Stimulated activated CD4-positive, alpha-beta T cell treated with anti-CD3 and anti-CD28 coated beads, TNF-alpha, amount 100 ng/mL, for 24 hours (primary cell): Measurements from ENCODE around the gene PRKACB.
A peak's percentile ranks its signal among the peaks of the same experiment; 100 is the strongest.
"Not testable (repeated sequence)": the region's sequence is repeated elsewhere in the genome, so short reads cannot be mapped to it uniquely, and the experiment has no call there.

Experiments used
- DNase-seq, 3 experiments: peaks; one replicate each; pipeline ENCODE4 v3.0.0-alpha.2; 2020; ENCODE audit warnings: low read depth in 3 of 3

PRKACB gene

GRCh38 chr1:84143796-84144565 is at the start of gene PRKACB:
PRKACB (plus strand) TSS chr1:84144271; CDS start chr1:84144362, 91 bp downstream.
- DNase-seq: no peak

GRCh38 chr1:84095308-84095707 is 48.8 kb upstream of the PRKACB start:
- DNase-seq: no peak

DNA sequence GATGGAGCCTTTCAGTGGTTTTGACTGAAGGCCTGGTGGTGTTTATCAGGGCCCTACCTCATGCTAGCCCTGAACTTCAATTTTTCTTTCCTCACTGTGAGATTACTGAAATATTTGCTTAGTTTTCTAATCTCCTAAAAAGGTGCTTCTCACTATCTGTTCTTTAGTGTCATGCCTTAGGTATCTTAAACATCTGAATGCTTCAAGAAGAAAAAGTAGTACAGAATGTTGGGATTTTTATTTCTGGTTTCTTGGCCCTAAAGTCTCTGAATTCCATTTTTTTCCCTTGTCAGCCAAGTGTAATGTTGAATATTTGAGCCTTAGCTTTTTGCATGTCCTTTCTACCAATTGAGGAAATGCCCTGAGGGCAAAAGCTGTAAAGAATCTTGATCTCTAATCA is 47.9 kb upstream of the PRKACB start:
- DNase-seq: no peak

- DNase-seq: no peak
Observed at GRCh38 chr1:84101204-84101603, 42.9 kb upstream of the PRKACB start.

- DNase-seq: no peak
Observed at GRCh38 chr1:84103197-84103992, 40.7 kb upstream of the PRKACB start.

DNA sequence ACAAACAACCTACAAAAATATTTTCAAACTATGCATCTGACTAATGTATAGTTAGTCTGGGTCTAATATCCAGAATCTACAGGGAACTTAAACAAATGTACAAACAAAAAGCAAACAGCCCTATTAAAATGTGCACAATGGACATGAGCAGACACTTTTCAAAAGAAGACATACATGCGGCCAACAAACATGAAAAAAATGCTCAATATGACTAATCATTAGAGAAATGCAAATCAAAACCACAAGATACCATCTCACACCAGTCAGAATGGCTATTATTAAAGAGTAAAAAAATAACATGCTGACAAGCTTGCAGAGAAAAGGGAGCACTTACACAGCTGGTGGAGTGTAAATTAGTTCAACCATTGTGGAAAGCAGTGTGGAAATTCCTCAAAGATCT is 36.5 kb upstream of the PRKACB start:
- not testable (repeated sequence) for DNase-seq

DNA sequence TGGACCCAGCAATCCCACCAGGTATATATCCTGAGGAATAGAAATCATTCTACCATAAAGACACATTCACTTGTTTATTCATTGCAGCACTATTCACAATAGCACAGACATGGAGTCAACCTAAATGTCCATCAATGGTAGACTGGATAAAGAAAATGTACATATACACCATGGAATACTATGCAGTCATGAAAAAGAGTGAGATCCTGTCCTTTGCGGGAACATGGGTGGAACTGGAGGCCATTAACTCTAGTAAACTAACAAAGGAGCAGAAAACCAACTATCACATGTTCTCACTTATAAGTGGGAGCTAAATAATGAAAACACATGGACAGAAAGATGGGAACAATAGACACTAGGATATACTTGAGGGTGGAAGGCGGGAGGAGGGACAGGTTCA is 36.1 kb upstream of the PRKACB start:
- DNase-seq: no peak

DNA sequence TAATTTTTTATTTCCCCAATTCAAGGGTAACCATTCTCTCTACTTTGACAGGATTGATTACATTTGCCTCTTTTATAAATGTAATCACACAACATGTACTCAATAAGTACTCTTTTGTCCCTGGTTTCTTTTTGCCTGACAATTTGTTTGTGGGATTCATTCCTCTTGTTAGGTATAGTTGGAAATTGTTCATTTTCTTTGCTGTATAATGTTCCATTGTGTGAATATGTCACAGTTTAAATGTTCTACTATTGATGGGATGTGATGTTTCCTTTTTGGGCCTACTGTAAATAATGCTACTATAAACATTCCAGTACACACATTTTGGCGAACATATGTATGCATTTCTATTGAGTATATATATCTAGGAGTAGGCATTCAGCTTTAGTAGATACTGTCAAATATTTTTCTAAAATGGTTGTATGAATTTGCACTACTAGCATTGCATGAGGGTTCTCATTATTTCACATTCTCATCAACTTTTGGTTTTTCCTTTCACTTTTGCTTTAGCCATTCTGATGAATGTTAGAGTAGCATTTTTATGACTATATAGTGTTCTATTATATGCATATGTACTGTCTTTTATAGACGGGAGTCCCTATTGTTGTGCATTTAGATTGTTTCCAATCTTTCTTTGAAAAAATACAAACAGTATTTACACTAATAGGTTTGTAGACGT is 35.0 kb upstream of the PRKACB start:
- DNase-seq: no peak

DNA sequence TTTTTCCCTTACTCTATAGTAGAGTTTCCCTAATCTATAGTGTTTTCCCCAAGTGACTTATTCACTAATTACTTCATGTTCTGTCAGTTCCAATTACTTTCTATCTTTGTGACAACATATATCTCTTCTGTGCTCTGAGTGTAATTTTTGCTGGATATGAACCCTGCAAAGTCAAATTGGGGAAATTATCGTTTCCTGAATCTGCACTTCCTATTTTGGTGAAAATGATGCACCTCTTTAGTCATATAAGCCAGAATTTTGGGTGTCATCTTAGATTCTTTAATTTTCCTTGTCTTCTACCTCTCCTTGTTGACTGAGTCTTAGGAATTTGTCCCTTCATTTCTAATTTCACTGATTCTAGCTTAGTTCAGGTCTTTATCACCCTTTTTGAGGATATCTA is 33.4 kb upstream of the PRKACB start:
- no peak for DNase-seq

DNA sequence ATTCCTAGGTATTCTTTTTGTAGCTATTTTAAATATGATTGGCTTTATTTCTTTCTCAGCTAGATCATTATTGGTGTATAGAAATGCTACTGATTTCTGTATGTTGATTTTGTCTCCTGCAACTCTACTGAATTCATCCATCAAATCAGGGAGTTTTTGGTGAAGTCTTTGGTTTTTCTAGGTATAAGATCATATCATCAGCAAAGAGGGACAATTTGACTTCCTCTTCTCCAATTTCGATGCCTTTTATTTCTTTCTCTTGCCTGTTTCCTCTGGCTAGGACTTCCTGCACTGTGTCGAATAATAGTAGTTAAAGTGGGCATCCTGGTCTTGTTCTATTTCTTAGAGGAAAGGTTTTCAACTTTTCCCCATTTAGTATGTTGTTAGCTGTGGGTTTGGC is 27.5 kb upstream of the PRKACB start:
- no peak for DNase-seq

DNA sequence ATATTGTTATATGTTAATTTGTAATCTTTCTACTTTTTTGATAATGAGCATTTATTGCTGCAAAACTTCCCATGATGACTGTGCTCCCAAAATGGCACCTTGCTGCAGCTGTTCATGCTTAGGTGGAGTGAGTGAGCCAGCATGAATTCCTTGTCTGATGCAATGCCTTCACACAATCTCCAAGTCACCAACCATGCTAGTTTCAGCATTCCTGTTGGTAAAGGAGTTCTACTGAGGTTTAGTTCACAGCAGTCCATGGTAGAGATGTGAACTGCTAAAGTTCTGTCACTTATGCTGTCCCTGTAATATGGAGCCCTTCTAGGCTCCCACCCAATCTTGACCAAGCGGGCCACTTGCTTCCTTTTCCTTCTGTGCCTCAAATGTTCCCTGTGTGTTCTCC is 26.2 kb upstream of the PRKACB start:
- DNase-seq: no peak

DNA sequence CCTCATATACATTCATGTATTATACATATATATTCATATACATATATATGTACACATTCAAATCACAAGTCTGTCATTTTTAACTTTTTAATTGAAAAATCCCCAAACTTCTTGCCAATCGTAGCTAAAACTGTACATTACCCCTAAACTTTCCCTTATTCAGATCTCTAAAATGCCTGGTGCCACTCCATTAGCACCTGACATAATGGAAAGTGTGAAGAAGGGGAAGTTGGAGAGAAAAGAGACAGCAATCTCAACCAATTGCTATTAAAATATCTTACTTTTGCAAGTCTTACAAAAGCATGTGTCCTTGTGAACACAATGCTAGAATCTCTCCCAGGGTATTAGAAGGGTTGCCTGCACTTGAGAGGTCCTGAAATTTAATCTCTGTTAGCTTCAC is 22.7 kb upstream of the PRKACB start:
- DNase-seq: no peak

DNA sequence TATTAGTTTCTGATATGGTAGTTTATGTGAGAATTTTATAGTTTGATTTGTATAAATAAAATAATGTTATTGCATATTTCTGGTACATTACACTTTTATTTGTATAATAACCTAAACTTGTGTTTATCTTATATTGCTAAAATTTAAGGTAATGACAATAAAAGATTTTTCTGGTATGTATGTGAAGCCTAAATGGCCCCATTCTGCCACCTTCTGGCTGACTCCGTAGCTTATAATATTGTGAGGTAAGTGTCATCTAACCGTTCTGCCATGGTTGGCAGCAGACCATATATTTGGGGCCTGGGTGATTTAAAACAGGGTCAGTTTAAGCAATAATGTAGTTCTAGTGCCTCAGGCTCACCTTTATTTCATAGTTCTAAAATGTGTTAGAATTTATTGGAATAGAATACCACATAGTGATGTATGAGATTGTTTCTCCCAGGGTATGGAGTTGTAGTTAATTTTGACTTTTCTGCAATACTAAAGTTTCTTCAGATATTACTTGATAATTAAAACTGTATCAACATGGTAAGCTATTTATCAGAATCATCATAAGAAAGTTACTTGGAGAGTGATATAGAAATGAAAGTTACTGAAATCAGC is 21.2 kb upstream of the PRKACB start:
- DNase-seq: peak; percentile 11 to 31 (median 28)

GRCh38 chr1:84133479-84133878 is 10.6 kb upstream of the PRKACB start:
- no peak for DNase-seq

DNA sequence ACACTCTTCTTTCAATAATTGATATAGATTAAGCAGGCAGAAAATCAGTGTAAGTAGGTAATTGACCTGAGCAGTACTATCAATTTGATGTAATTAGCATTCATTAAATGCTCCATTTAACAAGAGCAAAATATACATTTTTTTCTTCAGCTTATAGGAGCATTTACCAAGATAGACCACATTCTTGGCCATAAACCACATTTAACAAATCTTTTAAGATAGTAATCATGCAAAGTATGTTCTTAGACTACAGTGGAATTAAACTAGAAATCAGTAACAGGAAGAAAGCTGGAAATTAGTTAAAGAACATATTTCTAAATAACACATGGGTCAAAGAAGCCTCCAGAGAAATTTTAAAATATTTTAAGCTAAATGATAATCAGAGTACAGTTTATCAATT is 8.7 kb upstream of the PRKACB start:
- DNase-seq: no peak

DNA sequence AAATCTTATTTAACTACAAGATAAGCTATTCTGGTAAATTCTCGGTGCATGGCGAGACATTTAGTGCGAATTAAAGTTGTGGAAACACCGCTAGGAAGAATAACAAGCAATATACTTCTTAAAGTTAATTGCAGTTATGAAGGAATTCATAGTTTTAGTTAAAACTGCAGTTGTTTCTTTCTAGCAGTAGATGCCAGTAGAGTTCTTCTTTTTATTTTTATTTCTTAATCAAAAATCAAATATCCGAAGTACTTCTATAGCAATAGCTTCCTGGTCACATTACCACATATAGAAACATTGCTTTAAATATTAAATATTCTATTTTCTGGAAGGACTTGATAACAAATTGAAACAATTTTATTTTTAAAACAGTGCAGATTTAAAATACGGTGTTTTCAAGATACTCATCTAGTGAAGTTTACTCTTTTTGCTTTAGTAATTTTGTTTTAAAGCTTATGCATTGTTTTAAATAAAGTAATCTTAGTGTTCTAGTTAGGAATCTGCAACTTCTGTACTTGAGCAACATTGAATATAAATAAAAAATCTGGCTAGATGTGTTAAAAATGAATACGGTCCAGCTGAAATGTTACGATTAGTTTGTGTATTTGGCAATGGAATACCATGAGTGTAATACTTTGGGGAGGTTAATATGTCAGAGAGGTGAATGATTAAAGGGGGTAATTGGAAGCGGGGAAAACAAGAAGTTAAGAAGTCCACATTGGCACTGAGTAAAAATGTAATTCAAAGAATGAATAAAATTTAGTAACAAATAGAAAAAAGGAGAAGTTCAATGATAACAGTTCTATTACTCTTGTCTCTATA is 2.7 kb upstream of the PRKACB start:
- no peak for DNase-seq

GRCh38 chr1:84145068-84145467 is 997 bp downstream of the PRKACB start:
- DNase-seq: no peak

- DNase-seq: no peak
Observed at GRCh38 chr1:84146411-84147032, 2.5 kb downstream of the PRKACB start.

GRCh38 chr1:84148758-84149157 is 4.7 kb downstream of the PRKACB start:
- no peak for DNase-seq

DNA sequence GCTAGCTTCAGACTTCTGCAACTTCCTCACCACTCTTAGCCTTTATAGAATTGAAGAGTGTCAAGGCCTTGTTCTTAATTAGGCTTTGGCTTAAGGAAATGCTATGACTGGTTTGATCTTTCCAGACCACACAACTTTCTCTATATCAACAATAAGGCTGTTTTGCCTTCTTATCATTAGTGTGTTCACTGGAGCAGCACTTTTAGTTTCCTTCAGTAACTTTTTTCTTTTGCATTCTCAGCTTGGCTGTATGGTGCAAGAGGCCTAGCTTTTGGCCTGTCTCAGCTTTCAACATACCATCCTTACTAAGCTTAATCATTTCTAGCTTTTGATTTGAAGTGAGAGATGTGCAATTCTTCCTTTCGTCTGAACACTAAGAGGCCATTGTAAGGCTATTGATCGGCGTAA is 8.6 kb downstream of the PRKACB start:
- no peak for DNase-seq

GRCh38 chr1:84155517-84155916 is 11.4 kb downstream of the PRKACB start:
- no peak for DNase-seq
